PC-9 (cell line): ENCODE results near the gene ARF6. TPM values are rescaled to one million over a fixed set of nuclear protein-coding genes. Genes with fewer than 3 reads are reported as not detected.
"Not testable (repeated sequence)": the region's sequence is repeated elsewhere in the genome, so short reads cannot be mapped to it uniquely, and the experiment has no call there.

Experiments
- BruUV-seq: library from RNA; stranded (reverse); fragments of 400-500 nt; replicated peaks from 2 replicates; lab custom pipeline; 2021; lab: Mats Ljungman, UMichigan
- CTCF ChIA-PET: fragments of 300-600 bp; sonication (Branson Sonifier 250); formaldehyde crosslinking; loops from one replicate; lab custom pipeline; 2022; ENCODE audit warnings: antibody characterized with exemption; lab: Charles Lee
- POLR2A ChIA-PET: fragments of 300-600 bp; sonication (Branson Sonifier 250); formaldehyde crosslinking; loops from one replicate; lab custom pipeline; 2022; ENCODE audit warnings: antibody characterized with exemption; ENCODE audit not compliant: unreplicated experiment; lab: Charles Lee
- DNase-seq, 2 experiments: peaks; one replicate each; pipeline versions ENCODE4 v3.0.0 to v3.0.0-alpha.2; 2015 to 2022; ENCODE audit warnings: mixed read lengths in 1 of 2
- H2AFZ ChIP-seq: fragments of 200-600 bp; sonication (generic); 2 replicates; pipeline ENCODE4 v1.8.1; 2017; ENCODE audit warnings: antibody characterized with exemption
- H3F3A ChIP-seq: fragments of 200-600 bp; sonication (generic); 2 replicates; pipeline ENCODE4 v1.8.1; 2017; ENCODE audit warnings: antibody characterized with exemption, mild to moderate bottlenecking, low read depth; ENCODE audit not compliant: insufficient read depth
- H3K27ac ChIP-seq: fragments of 200-600 bp; sonication (generic); 2 replicates; pipeline ENCODE4 v1.6.1; 2016; ENCODE audit warnings: mixed run types
- H3K27me3 ChIP-seq: fragments of 200-600 bp; sonication (generic); 2 replicates; pipeline ENCODE4 v1.6.1; 2016; ENCODE audit warnings: low read depth, mixed run types; ENCODE audit not compliant: insufficient read depth
- H3K36me3 ChIP-seq: fragments of 200-600 bp; sonication (generic); 2 replicates; pipeline ENCODE4 v1.6.1; 2016; ENCODE audit warnings: low read depth, mixed run types
- H3K4me1 ChIP-seq: fragments of 200-600 bp; sonication (generic); replicated peaks from 2 replicates; pipeline ENCODE4 v1.6.1; 2016; ENCODE audit warnings: mixed run types; ENCODE audit not compliant: insufficient read depth
- H3K4me2 ChIP-seq: fragments of 200-600 bp; sonication (generic); 2 replicates; pipeline ENCODE4 v1.6.1; 2017; ENCODE audit warnings: mixed run types
- H3K4me3 ChIP-seq: fragments of 200-600 bp; sonication (generic); 2 replicates; pipeline ENCODE4 v1.6.1; 2016; ENCODE audit warnings: mixed run types
- H3K79me2 ChIP-seq: fragments of 200-600 bp; sonication (generic); 2 replicates; pipeline ENCODE4 v1.6.1; 2017; ENCODE audit warnings: low read depth, mixed run types
- H3K9me2 ChIP-seq: fragments of 200-600 bp; sonication (generic); 2 replicates; pipeline ENCODE4 v1.8.1; 2017; ENCODE audit warnings: mild to moderate bottlenecking; ENCODE audit not compliant: insufficient read depth
- H3K9me3 ChIP-seq: fragments of 200-600 bp; sonication (generic); 2 replicates; pipeline ENCODE4 v1.8.1; 2016; ENCODE audit warnings: low read depth; ENCODE audit not compliant: insufficient read depth
- H4K20me1 ChIP-seq: fragments of 200-600 bp; sonication (generic); 2 replicates; pipeline ENCODE4 v1.8.1; 2017; ENCODE audit not compliant: insufficient read depth
- EZH2 ChIP-seq: fragments of 200-600 bp; sonication (generic); IDR thresholded peaks from 2 replicates; pipeline ENCODE4 v1.8.0; 2017; ENCODE audit warnings: antibody characterized with exemption, low read depth
- intact Hi-C: fragments of 100-400 bp; cut with micrococcal nuclease; formaldehyde crosslinking; loops from one replicate; pipeline ENCODE4 v1.10.0; 2022; ENCODE audit not compliant: unreplicated experiment
- total RNA-seq: library from RNA; stranded (reverse); gene quantifications from 2 replicates; pipeline ENCODE4 v1.2.3, GENCODE V29; 2021
- TF ChIP-seq, protein P1 (sequence below): fragments of 200-600 bp; sonication (generic); conservative IDR thresholded peaks from 2 replicates; pipeline ENCODE4 v1.6.1; 2017; ENCODE audit warnings: mixed run types, antibody characterized with exemption, mild to moderate bottlenecking, moderate library complexity

Gene ARF6
- total RNA-seq, 1 experiment from 2014 or later = 65.3 TPM

DNA sequence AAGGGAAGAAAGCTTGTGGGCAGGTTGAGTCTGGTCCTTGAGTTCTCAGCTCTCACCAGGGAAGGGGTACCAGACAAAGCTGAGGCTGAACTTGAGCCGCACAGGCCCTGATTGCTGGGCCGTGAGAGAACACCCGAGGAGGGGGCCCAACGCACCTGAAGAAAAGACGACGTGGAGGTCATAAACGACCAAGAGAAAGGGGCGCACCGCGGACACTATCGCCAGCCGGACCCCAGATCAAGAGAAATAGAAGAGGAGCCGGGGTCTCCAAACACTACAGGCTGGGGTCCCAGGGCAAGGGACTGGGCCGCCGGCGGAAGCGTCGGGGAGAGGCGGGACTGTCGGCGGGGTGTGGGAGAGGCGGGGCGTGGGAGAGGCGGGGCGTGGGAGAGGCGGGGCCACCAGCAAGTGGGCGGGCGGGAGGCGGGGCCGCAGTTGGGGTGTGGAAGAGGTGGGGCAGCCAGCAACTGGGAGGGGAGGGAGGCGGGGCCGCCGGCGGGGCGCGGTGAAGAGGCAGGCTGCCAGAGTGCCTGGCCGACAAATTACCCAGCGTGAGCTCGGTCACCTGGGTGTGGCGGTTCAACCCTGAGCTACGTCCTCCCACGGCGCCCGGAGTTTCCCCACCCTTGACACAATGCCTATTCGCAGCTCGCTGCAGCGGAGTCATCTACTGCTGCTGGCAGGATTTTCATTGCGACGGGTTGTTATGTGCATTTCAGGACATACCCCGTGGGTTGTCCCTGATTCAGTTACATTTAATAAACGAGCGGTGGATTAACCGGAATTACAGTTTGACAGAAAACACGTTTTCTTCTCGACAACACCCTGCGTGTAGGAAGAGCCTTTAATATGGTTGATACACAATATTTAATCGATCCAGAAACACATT is 24.8 kb upstream of the ARF6 start:
- Histone ChIP-seq H3K79me2 (peaks cover 28% of the 10 kb centered on the region), H4K20me1 (no peaks in the 10 kb centered on the region), H3K9me2 (no peaks in the 10 kb centered on the region), H3K4me2 (peak overlapping the region; percentile 87), H3F3A (peaks cover 16% of the 10 kb centered on the region), H3K27me3 (no peaks in the 10 kb centered on the region), H3K27ac (peak overlapping the region; percentile 78), H3K36me3 (no peaks in the 10 kb centered on the region), H3K4me3 (peak overlapping the region; percentile 85), H2AFZ (peak overlapping the region; percentile 82), H3K4me1 (peaks cover 32% of the 10 kb centered on the region), H3K9me3 (no peaks in the 10 kb centered on the region)
- DNase-seq = peak; percentile 88 to 94
- no TSS peak for BruUV-seq
- intact Hi-C loops = loop anchor here (1.0 to 10.0 kb wide), 4 partner anchors 24 to 907 kb away; no protein-coding TSS in a partner anchor
- POLR2A ChIA-PET = interaction anchor here (0.5 to 1.1 kb wide), 20 partner anchors 16 to 637 kb away, joined by 3 to 23 read pairs (median 6); partner anchors contain the start of genes ARF6, LRR1 and NEMF
- CTCF ChIA-PET = interaction anchor here (0.5 to 1.1 kb wide), 8 partner anchors 11 to 259 kb away, joined by 3 to 12 read pairs (median 4); partner anchors contain the start of gene NEMF
- TF ChIP-seq EZH2 = no peak
- TF ChIP-seq, protein P1, sequence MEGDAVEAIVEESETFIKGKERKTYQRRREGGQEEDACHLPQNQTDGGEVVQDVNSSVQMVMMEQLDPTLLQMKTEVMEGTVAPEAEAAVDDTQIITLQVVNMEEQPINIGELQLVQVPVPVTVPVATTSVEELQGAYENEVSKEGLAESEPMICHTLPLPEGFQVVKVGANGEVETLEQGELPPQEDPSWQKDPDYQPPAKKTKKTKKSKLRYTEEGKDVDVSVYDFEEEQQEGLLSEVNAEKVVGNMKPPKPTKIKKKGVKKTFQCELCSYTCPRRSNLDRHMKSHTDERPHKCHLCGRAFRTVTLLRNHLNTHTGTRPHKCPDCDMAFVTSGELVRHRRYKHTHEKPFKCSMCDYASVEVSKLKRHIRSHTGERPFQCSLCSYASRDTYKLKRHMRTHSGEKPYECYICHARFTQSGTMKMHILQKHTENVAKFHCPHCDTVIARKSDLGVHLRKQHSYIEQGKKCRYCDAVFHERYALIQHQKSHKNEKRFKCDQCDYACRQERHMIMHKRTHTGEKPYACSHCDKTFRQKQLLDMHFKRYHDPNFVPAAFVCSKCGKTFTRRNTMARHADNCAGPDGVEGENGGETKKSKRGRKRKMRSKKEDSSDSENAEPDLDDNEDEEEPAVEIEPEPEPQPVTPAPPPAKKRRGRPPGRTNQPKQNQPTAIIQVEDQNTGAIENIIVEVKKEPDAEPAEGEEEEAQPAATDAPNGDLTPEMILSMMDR = no peak

DNA sequence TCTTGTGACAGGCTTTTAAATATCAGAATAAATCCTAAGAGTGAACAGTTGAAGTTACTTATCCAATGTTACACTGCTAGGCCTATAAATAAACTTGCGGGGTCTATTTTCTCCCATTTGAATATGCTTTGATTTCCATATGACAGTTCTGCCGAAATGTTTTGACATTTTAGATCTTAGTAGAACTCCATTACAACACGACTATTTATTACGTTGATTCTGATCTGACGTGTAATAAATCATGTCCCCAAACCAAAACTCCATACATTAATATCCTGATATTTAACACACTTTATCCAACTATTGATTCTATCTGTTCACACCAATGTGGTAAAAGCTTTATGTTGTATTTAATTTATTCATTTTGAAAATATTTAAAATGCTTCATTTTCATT is 24.2 kb upstream of the ARF6 start:
- H3K9me3 ChIP-seq = no peaks in the 10 kb centered on the region
- no peaks in the 10 kb centered on the region for H3K36me3 ChIP-seq
- ChIA-PET POLR2A (interaction anchor here (0.6 to 1.0 kb wide), 12 partner anchors 9 to 636 kb away, joined by 3 to 16 read pairs (median 4); partner anchors contain the start of genes ARF6 and LRR1), CTCF (interaction anchor here (0.5 to 1.0 kb wide), 4 partner anchors 11 to 259 kb away, joined by 3 to 4 read pairs (median 3); no protein-coding TSS in a partner anchor)
- intact Hi-C loops = loop anchor here (1.0 to 10.0 kb wide), 4 partner anchors 24 to 906 kb away; no protein-coding TSS in a partner anchor
- H2AFZ ChIP-seq = peak overlapping the region; percentile 77
- H3F3A ChIP-seq = peaks cover 10% of the 10 kb centered on the region
- BruUV-seq = no TSS peak
- no peaks in the 10 kb centered on the region for H3K9me2 ChIP-seq
- no peaks in the 10 kb centered on the region for H4K20me1 ChIP-seq
- DNase-seq = no peak
- H3K4me3 ChIP-seq = peak overlapping the region; percentile 63
- peak overlapping the region; percentile 87 for H3K4me2 ChIP-seq
- H3K27me3 ChIP-seq = no peaks in the 10 kb centered on the region
- H3K4me1 ChIP-seq = peaks cover 30% of the 10 kb centered on the region
- peaks cover 22% of the 10 kb centered on the region; the same call in 1 of the 2 replicates for H3K79me2 ChIP-seq
- TF ChIP-seq EZH2 = no peak
- TF ChIP-seq, protein P1 = no peak
- H3K27ac ChIP-seq = peak overlapping the region; percentile 72

DNA sequence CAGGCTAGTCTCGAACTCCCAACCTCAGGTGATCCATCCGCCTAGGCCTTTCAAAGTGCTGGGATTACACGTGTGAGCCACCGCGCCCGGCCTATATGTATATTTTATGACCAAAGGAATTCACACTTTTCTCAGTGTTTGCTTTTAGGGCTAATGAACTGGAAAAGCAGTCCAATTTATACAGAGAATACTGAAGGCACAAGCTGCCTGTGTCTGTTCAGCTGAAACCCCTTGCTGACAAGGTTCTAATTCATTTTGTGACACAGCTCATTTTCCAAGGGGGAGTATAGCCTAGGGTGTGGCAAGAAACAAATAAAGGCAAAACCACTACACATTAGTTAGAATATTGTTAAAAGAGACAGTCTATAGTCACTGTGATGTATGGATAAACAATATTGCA is 22.0 kb upstream of the ARF6 start:
- no TSS peak for BruUV-seq
- H4K20me1 ChIP-seq = no peaks in the 10 kb centered on the region
- no peak for DNase-seq
- no peak overlapping the region for H3K27ac ChIP-seq
- no peaks in the 10 kb centered on the region for H3K36me3 ChIP-seq
- no peaks in the 10 kb centered on the region for H3K27me3 ChIP-seq
- peaks cover 7% of the 10 kb centered on the region for H3F3A ChIP-seq
- H3K4me3 ChIP-seq = no peak overlapping the region
- no peaks in the 10 kb centered on the region for H3K9me3 ChIP-seq
- peaks cover 7% of the 10 kb centered on the region; the same call in 1 of the 2 replicates for H3K79me2 ChIP-seq
- no peaks in the 10 kb centered on the region for H3K9me2 ChIP-seq
- ChIA-PET CTCF (no interaction called here), POLR2A (no interaction called here)
- no peak for TF ChIP-seq EZH2
- TF ChIP-seq, protein P1 = no peak
- H2AFZ ChIP-seq = no peak overlapping the region
- H3K4me1 ChIP-seq = peaks cover 14% of the 10 kb centered on the region
- no peak overlapping the region for H3K4me2 ChIP-seq
- intact Hi-C loops = no loop called here

DNA sequence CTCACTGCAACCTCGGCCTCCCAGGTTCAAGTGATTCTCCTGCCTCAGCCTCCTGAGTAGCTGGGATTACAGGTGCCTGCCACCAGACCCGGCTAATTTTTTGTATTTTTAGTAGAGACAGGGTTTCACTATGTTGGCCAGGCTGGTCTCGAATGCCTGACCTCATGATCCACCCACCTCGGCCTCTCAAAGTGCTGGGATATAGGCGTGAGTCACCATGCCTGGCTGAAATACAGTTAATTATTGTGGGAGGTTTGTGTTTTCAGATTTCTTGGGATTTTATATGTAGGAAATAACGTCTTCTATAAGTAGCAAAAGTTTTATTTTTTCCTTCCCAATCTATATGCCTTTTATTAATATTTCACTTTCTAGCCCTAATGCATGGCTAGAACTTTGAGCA is 19.3 kb upstream of the ARF6 start:
- H3K27ac ChIP-seq, H3F3A ChIP-seq, CTCF ChIA-PET, DNase-seq, intact Hi-C loops, H2AFZ ChIP-seq, H3K9me2 ChIP-seq, H4K20me1 ChIP-seq, H3K36me3 ChIP-seq, H3K4me3 ChIP-seq, BruUV-seq, H3K4me1 ChIP-seq, H3K4me2 ChIP-seq, H3K27me3 ChIP-seq, POLR2A ChIA-PET, H3K9me3 ChIP-seq, H3K79me2 ChIP-seq: not testable (repeated sequence)
